ENCODE data around the gene ETNK2. TPM values are rescaled to one million over a fixed set of nuclear protein-coding genes. Genes with fewer than 3 reads are reported as not detected.
"Not testable (repeated sequence)": the region's sequence is repeated elsewhere in the genome, so short reads cannot be mapped to it uniquely, and the experiment has no call there.

The ETNK2 gene
- total RNA-seq, 2 experiments from 2014 or later = 0.25 TPM; not detected in 1

- CTCF ChIA-PET = no interaction called here
- POLR2A ChIA-PET = no interaction called here
- Mint-ChIP-seq H3K27me3 (no peaks in the 10 kb centered on the region), H3K4me3 (no peak overlapping the region), H3K4me1 (peaks cover 21% of the 10 kb centered on the region), H3K9me3 (no peaks in the 10 kb centered on the region), H3K36me3 (ENCODE audit: low read depth) (no peaks in the 10 kb centered on the region), H3K27ac (no peak overlapping the region)
- no peak for DNase-seq
Observed at GRCh38 chr1:204108312-204109141, 43.3 kb downstream of the ETNK2 start.

- Mint-ChIP-seq H3K27ac (no peak overlapping the region), H3K4me1 (peaks cover 27% of the 10 kb centered on the region), H3K9me3 (no peaks in the 10 kb centered on the region), H3K4me3 (no peak overlapping the region), H3K27me3 (no peaks in the 10 kb centered on the region), H3K36me3 (ENCODE audit: low read depth) (no peaks in the 10 kb centered on the region)
- ChIA-PET POLR2A (no interaction called here), CTCF (no interaction called here)
- no peak for DNase-seq
Observed at GRCh38 chr1:204107892-204108291, 44.0 kb downstream of the ETNK2 start.

- H3K4me1 Mint-ChIP-seq = peaks cover 37% of the 10 kb centered on the region
- no peak overlapping the region for H3K27ac Mint-ChIP-seq
- no peaks in the 10 kb centered on the region for H3K27me3 Mint-ChIP-seq
- H3K9me3 Mint-ChIP-seq = no peaks in the 10 kb centered on the region
- no peak overlapping the region for H3K4me3 Mint-ChIP-seq
- CTCF ChIA-PET = no interaction called here
- H3K36me3 Mint-ChIP-seq (ENCODE audit: low read depth) = no peaks in the 10 kb centered on the region
- POLR2A ChIA-PET = no interaction called here
- DNase-seq = no peak
Observed at GRCh38 chr1:204106825-204107224, 45.0 kb downstream of the ETNK2 start.

GRCh38 chr1:204105131-204105515, 46.7 kb downstream of the ETNK2 start:
- peaks cover 39% of the 10 kb centered on the region for H3K4me1 Mint-ChIP-seq
- H3K4me3 Mint-ChIP-seq = no peak overlapping the region
- H3K27me3 Mint-ChIP-seq = no peaks in the 10 kb centered on the region
- H3K27ac Mint-ChIP-seq = peak overlapping the region; percentile 91
- no peak for DNase-seq
- no peaks in the 10 kb centered on the region for H3K36me3 Mint-ChIP-seq (ENCODE audit: low read depth)
- POLR2A ChIA-PET = no interaction called here
- CTCF ChIA-PET = interaction anchor here (1.2 kb wide), 1 partner anchor 9 kb away, joined by 3 read pairs; no protein-coding TSS in a partner anchor
- H3K9me3 Mint-ChIP-seq = no peaks in the 10 kb centered on the region

GRCh38 chr1:204104331-204105130, 47.3 kb downstream of the ETNK2 start:
- POLR2A ChIA-PET = no interaction called here
- CTCF ChIA-PET = interaction anchor here (1.2 to 1.3 kb wide), 2 partner anchors 9 to 15 kb away, joined by 3 read pairs; no protein-coding TSS in a partner anchor
- H3K27ac Mint-ChIP-seq = peak overlapping the region; percentile 91
- DNase-seq = peak; percentile 14
- H3K27me3 Mint-ChIP-seq = no peaks in the 10 kb centered on the region
- H3K4me3 Mint-ChIP-seq = peak overlapping the region; percentile 10
- peaks cover 39% of the 10 kb centered on the region for H3K4me1 Mint-ChIP-seq
- no peaks in the 10 kb centered on the region for H3K36me3 Mint-ChIP-seq (ENCODE audit: low read depth)
- no peaks in the 10 kb centered on the region for H3K9me3 Mint-ChIP-seq

GRCh38 chr1:204103431-204103741, 48.5 kb downstream of the ETNK2 start:
- ChIA-PET CTCF (interaction anchor here (1.3 to 1.6 kb wide), 2 partner anchors 14 to 25 kb away, joined by 3 read pairs; no protein-coding TSS in a partner anchor), POLR2A (no interaction called here)
- DNase-seq = no peak
- Mint-ChIP-seq H3K27ac (peak overlapping the region; percentile 85), H3K4me3 (no peak overlapping the region), H3K36me3 (ENCODE audit: low read depth) (no peaks in the 10 kb centered on the region), H3K4me1 (peaks cover 39% of the 10 kb centered on the region), H3K9me3 (no peaks in the 10 kb centered on the region), H3K27me3 (no peaks in the 10 kb centered on the region)

GRCh38 chr1:204102739-204103430, 49.0 kb downstream of the ETNK2 start:
- no peak overlapping the region for H3K4me3 Mint-ChIP-seq
- no peak for DNase-seq
- H3K27me3 Mint-ChIP-seq = no peaks in the 10 kb centered on the region
- no peaks in the 10 kb centered on the region for H3K9me3 Mint-ChIP-seq
- peak overlapping the region; percentile 85 for H3K27ac Mint-ChIP-seq
- CTCF ChIA-PET = interaction anchor here (1.6 kb wide), 1 partner anchor 26 kb away, joined by 3 read pairs; no protein-coding TSS in a partner anchor
- POLR2A ChIA-PET = no interaction called here
- no peaks in the 10 kb centered on the region for H3K36me3 Mint-ChIP-seq (ENCODE audit: low read depth)
- peaks cover 39% of the 10 kb centered on the region for H3K4me1 Mint-ChIP-seq

GRCh38 chr1:204102029-204102611, 49.7 kb downstream of the ETNK2 start:
- Mint-ChIP-seq H3K36me3 (ENCODE audit: low read depth) (no peaks in the 10 kb centered on the region), H3K27ac (peak overlapping the region; percentile 85), H3K9me3 (no peaks in the 10 kb centered on the region), H3K27me3 (no peaks in the 10 kb centered on the region), H3K4me1 (peaks cover 39% of the 10 kb centered on the region), H3K4me3 (no peak overlapping the region)
- no peak for DNase-seq
- CTCF ChIA-PET = interaction anchor here (1.2 to 1.6 kb wide), 3 partner anchors 10 to 261 kb away, joined by 3 to 5 read pairs (median 3); no protein-coding TSS in a partner anchor
- POLR2A ChIA-PET = no interaction called here

GRCh38 chr1:204099754-204100153, 52.1 kb downstream of the ETNK2 start:
- H3K9me3 Mint-ChIP-seq; H3K27ac Mint-ChIP-seq; H3K36me3 Mint-ChIP-seq (ENCODE audit: low read depth); H3K4me3 Mint-ChIP-seq; DNase-seq; POLR2A ChIA-PET; H3K27me3 Mint-ChIP-seq: not testable (repeated sequence)
- peaks cover 30% of the 10 kb centered on the region for H3K4me1 Mint-ChIP-seq
- CTCF ChIA-PET = interaction anchor here (0.6 kb wide), 1 partner anchor 1086 kb away, joined by 4 read pairs; no protein-coding TSS in a partner anchor

GRCh38 chr1:204098683-204099082, 53.2 kb downstream of the ETNK2 start:
- CTCF ChIA-PET = no interaction called here
- POLR2A ChIA-PET = no interaction called here
- no peak overlapping the region for H3K27ac Mint-ChIP-seq
- no peaks in the 10 kb centered on the region for H3K9me3 Mint-ChIP-seq
- H3K4me3 Mint-ChIP-seq = no peak overlapping the region
- DNase-seq = no peak
- H3K36me3 Mint-ChIP-seq (ENCODE audit: low read depth) = no peaks in the 10 kb centered on the region
- peaks cover 5% of the 10 kb centered on the region for H3K27me3 Mint-ChIP-seq
- H3K4me1 Mint-ChIP-seq = peaks cover 20% of the 10 kb centered on the region

- H3K9me3 Mint-ChIP-seq = no peaks in the 10 kb centered on the region
- ChIA-PET POLR2A (no interaction called here), CTCF (interaction anchor here (0.7 kb wide), 1 partner anchor 71 kb away, joined by 3 read pairs; no protein-coding TSS in a partner anchor)
- H3K27ac Mint-ChIP-seq = no peak overlapping the region
- H3K4me3 Mint-ChIP-seq = no peak overlapping the region
- peaks cover 3% of the 10 kb centered on the region for H3K4me1 Mint-ChIP-seq
- no peaks in the 10 kb centered on the region for H3K36me3 Mint-ChIP-seq (ENCODE audit: low read depth)
- H3K27me3 Mint-ChIP-seq = peaks cover 5% of the 10 kb centered on the region
- no peak for DNase-seq
Observed at GRCh38 chr1:204096931-204097330, 54.9 kb downstream of the ETNK2 start.

GRCh38 chr1:204094856-204095634, 56.8 kb downstream of the ETNK2 start:
- ChIA-PET CTCF (interaction anchor here (1.1 kb wide), 1 partner anchor 10 kb away, joined by 3 read pairs; no protein-coding TSS in a partner anchor), POLR2A (no interaction called here)
- Mint-ChIP-seq H3K27me3 (peaks cover 5% of the 10 kb centered on the region), H3K4me1 (no peaks in the 10 kb centered on the region), H3K27ac (no peak overlapping the region), H3K4me3 (no peak overlapping the region), H3K9me3 (no peaks in the 10 kb centered on the region), H3K36me3 (ENCODE audit: low read depth) (no peaks in the 10 kb centered on the region)
- no peak for DNase-seq
